HG02885 (cell line): ENCODE measurements around the gene SETX.

Source experiments
- ATAC-seq: cut with Tn5 transposase; IDR thresholded peaks from one replicate; pipeline ENCODE4 v1.9.1; 2021; ENCODE audit warnings: mild to moderate bottlenecking; ENCODE audit not compliant: unreplicated experiment, poor library complexity

Gene SETX

GRCh38 chr9:132356324-132356924, 1.6 kb upstream of the SETX start:
- no peak for ATAC-seq

GRCh38 chr9:132351404-132352045, 3.3 kb downstream of the SETX start:
- ATAC-seq: no peak

GRCh38 chr9:132350861-132351315, 3.9 kb downstream of the SETX start:
- ATAC-seq: no peak

- ATAC-seq: no peak
Measured at GRCh38 chr9:132348676-132349075, 6.1 kb downstream of the SETX start.

GRCh38 chr9:132346177-132346576, 8.6 kb downstream of the SETX start:
- ATAC-seq: no peak

- no peak for ATAC-seq
Measured at GRCh38 chr9:132341177-132341840, 13.5 kb downstream of the SETX start.

- no peak for ATAC-seq
Measured at GRCh38 chr9:132334364-132334763, 20.4 kb downstream of the SETX start.

GRCh38 chr9:132333556-132333955, 21.2 kb downstream of the SETX start:
- ATAC-seq: no peak

- no peak for ATAC-seq
Measured at GRCh38 chr9:132328580-132328979, 26.2 kb downstream of the SETX start.

- no peak for ATAC-seq
Measured at GRCh38 chr9:132327537-132327936, 27.2 kb downstream of the SETX start.

- ATAC-seq: no peak
Measured at GRCh38 chr9:132324425-132324824, 30.4 kb downstream of the SETX start.

- no peak for ATAC-seq
Measured at GRCh38 chr9:132319421-132320110, 35.2 kb downstream of the SETX start.

- no peak for ATAC-seq
Measured at GRCh38 chr9:132312873-132313272, 41.9 kb downstream of the SETX start.

GRCh38 chr9:132312426-132312825, 42.4 kb downstream of the SETX start:
- no peak for ATAC-seq

- ATAC-seq: no peak
Measured at GRCh38 chr9:132311978-132312377, 42.8 kb downstream of the SETX start.

- no peak for ATAC-seq
Measured at GRCh38 chr9:132309056-132309455, 45.7 kb downstream of the SETX start.

GRCh38 chr9:132301521-132301920, 53.3 kb downstream of the SETX start:
- ATAC-seq: no peak

GRCh38 chr9:132299221-132299620, 55.6 kb downstream of the SETX start:
- no peak for ATAC-seq

GRCh38 chr9:132295181-132295580, 59.6 kb downstream of the SETX start:
- no peak for ATAC-seq

- ATAC-seq: no peak
Measured at GRCh38 chr9:132293145-132293721, 61.6 kb downstream of the SETX start.

- no peak for ATAC-seq
Measured at GRCh38 chr9:132288966-132289365, 65.8 kb downstream of the SETX start.
